Muscle of arm (tissue), 14 donors: ENCODE data around the gene RAD52. TPM values are rescaled to one million over a fixed set of nuclear protein-coding genes. Genes with fewer than 3 reads are reported as not detected.

ENCODE experiments used
- DNase-seq: peaks from one replicate; pipeline ENCODE4 v3.0.0-alpha.2; 2013
- long read RNA-seq, 11 donors: transcript quantifications; one replicate each; lab custom pipeline, GENCODE V29; 2026
- polyA plus RNA-seq, 12 donors: library from polyadenylated mRNA; unstranded; fragments of 120-200 nt; gene quantifications; one replicate each; pipeline ENCODE4 v1.2.1, GENCODE V29; 2013; ENCODE audit not compliant: insufficient read length in 12 of 12

Gene RAD52
- 10 to 100 TPM in 11 of 12 donors, not detected in 1; 13.4 to 36.5 (median 21.9) TPM for polyA plus RNA-seq
- long read RNA-seq, donor 1, partial matches to known transcripts = 0 of 3 reads
- long read RNA-seq, donor 1, other reads (novel, unspliced or antisense) = 0 of 3 reads
- long read RNA-seq, donor 2, transcript RAD52-213 (2 exons, 399 nt) = major isoform, 6 of 6 reads
- long read RNA-seq, donor 2, partial matches to known transcripts = 0 of 6 reads
- long read RNA-seq, donor 2, other reads (novel, unspliced or antisense) = 0 of 6 reads
- long read RNA-seq, donor 3, partial matches to known transcripts = 0 of 2 reads
- long read RNA-seq, donor 3, other reads (novel, unspliced or antisense) = 0 of 2 reads
- long read RNA-seq, donor 4, partial matches to known transcripts = 0 of 2 reads
- long read RNA-seq, donor 4, other reads (novel, unspliced or antisense) = 0 of 2 reads
- long read RNA-seq, donor 5 = 0 reads
- long read RNA-seq, donor 6, partial matches to known transcripts = 0 of 1 reads
- long read RNA-seq, donor 6, other reads (novel, unspliced or antisense) = 0 of 1 reads
- long read RNA-seq, donor 7, partial matches to known transcripts = 0 of 2 reads
- long read RNA-seq, donor 7, other reads (novel, unspliced or antisense) = 0 of 2 reads
- long read RNA-seq, donor 8, partial matches to known transcripts = 0 of 3 reads
- long read RNA-seq, donor 8, other reads (novel, unspliced or antisense) = 0 of 3 reads
- long read RNA-seq, donor 9 = 0 reads
- long read RNA-seq, donor 10, partial matches to known transcripts = 0 of 2 reads
- long read RNA-seq, donor 10, other reads (novel, unspliced or antisense) = 0 of 2 reads
- long read RNA-seq, donor 11, partial matches to known transcripts = 0 of 2 reads
- long read RNA-seq, donor 11, other reads (novel, unspliced or antisense) = 0 of 2 reads

GRCh38 chr12:949453-950191 lies at the start of gene RAD52:
Gene RAD52, minus strand, starts transcription at chr12:949694. Its CDS starts 16,636 bp downstream, at chr12:933058.
- peak; percentile 98 for DNase-seq

GRCh38 chr12:998020-998874 lies 48.8 kb upstream of the RAD52 start:
- no peak for DNase-seq

GRCh38 chr12:997505-997904 lies 48.0 kb upstream of the RAD52 start:
- no peak for DNase-seq

GRCh38 chr12:996881-997280 lies 47.4 kb upstream of the RAD52 start:
- DNase-seq = no peak

GRCh38 chr12:992647-993046 lies 43.2 kb upstream of the RAD52 start:
- DNase-seq = peak; percentile 3

GRCh38 chr12:991350-992333 lies 42.1 kb upstream of the RAD52 start:
- peak; percentile 25 for DNase-seq

- DNase-seq = peak; percentile 91
Measured at GRCh38 chr12:990661-991349, 41.3 kb upstream of the RAD52 start, which contains the start of gene ERC1. Gene ERC1, plus strand, starts transcription at chr12:991223. Its CDS starts 36,681 bp downstream, at chr12:1027904.

- peak; percentile 57 for DNase-seq
Measured at GRCh38 chr12:989751-990660, 40.5 kb upstream of the RAD52 start.

- no peak for DNase-seq
Measured at GRCh38 chr12:989051-989450, 39.6 kb upstream of the RAD52 start.

- DNase-seq = no peak
Measured at GRCh38 chr12:988646-989045, 39.2 kb upstream of the RAD52 start.

- no peak for DNase-seq
Measured at GRCh38 chr12:981961-982360, 32.5 kb upstream of the RAD52 start.

GRCh38 chr12:981176-981828 lies 31.8 kb upstream of the RAD52 start:
- no peak for DNase-seq

- no peak for DNase-seq
Measured at GRCh38 chr12:979349-979748, 29.9 kb upstream of the RAD52 start.

- no peak for DNase-seq
Measured at GRCh38 chr12:977156-977555, 27.7 kb upstream of the RAD52 start.

- DNase-seq = no peak
Measured at GRCh38 chr12:976644-977043, 27.1 kb upstream of the RAD52 start.

GRCh38 chr12:974271-974862 lies 24.9 kb upstream of the RAD52 start:
- no peak for DNase-seq

GRCh38 chr12:971991-972390 lies 22.5 kb upstream of the RAD52 start:
- no peak for DNase-seq
